Measurements from ENCODE around the gene IDH3G.

GRCh38 chrX:153814591-153815315, 20.6 kb upstream of the IDH3G start:
- TF ChIP-seq CTCF (conservative IDR thresholded peaks at IDR 0.05; ENCODE audit: low read depth, low read length) (no peak), EZH2 (IDR thresholded peaks at IDR 0.05; ENCODE audit: borderline replicate concordance, low read depth, low read length, poor library complexity, severe bottlenecking) (no peak)
